GM21526 (cell line): ENCODE results near the gene DNM2.

Experiments
- ATAC-seq: cut with Tn5 transposase; IDR thresholded peaks from one replicate; pipeline ENCODE4 v1.9.1; 2021; ENCODE audit warnings: moderate library complexity; ENCODE audit not compliant: unreplicated experiment, low FRiP score

Gene DNM2

DNA sequence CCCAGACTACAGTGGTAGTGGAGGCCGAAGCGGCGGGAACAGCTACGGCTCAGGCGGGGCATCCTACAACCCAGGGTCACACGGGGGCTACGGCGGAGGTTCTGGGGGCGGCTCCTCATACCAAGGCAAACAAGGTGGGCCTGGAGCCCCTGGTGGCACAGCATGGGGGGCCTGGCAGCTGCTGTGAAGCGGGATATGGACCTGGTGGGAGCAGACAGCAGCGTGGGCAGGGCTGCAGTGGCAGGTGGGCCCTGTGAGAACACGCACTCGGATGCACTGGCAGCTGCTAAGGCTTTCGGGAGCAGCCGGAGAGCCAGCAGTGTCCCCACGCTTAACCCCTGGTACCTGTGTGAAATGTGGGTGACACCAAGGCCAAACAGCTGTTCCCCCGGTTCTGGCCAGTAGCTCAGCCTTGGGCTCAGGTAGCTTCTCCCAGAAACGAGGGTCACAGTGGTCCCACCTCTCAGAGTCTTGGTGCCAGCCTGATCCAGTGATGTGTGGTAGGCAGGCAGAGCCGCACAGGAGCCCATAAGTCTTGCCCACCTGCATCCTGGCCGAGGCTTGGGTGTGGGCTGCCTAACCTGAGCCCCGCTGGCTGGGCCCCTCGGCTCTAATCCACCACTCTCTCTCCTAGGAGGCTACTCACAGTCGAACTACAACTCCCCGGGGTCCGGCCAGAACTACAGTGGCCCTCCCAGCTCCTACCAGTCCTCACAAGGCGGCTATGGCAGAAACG lies 29.2 kb upstream of the DNM2 start:
- ATAC-seq: no peak

GRCh38 chr19:10690341-10690781 lies 27.5 kb upstream of the DNM2 start:
- no peak for ATAC-seq

DNA sequence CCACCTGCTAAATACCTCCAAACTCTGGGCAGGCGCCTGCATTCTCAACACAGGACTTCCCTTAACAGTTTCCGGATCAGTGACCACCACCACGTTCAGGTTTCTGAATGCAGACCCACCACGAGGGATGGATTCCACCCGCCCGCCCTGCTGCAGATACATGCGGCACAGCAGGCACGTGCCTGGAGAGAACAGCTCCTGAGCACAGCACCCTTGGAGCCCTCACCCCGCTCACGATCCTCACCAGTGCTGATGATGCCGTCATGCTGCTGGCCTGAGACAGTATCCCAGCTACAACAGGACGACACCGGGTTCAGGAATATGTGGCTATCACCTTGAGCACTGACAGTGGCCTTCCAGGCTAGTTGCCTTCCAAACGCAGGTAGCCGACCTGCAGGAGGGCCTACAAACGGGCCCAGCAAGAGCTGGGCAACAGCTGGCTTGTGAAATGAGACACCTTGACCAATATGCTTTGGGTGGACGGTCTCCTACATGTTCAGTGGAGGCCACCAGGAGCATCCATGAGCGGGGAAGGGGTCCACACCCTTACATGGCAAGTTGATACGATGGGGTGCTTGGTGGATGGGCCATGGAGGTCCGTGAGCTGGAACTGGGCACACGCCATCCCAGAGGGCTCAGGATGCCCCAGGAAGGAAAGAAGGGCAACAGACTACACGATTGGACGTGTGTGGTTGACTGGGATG lies 26.5 kb upstream of the DNM2 start:
- ATAC-seq: no peak

GRCh38 chr19:10691883-10692282 lies 26.0 kb upstream of the DNM2 start:
- no peak for ATAC-seq

DNA sequence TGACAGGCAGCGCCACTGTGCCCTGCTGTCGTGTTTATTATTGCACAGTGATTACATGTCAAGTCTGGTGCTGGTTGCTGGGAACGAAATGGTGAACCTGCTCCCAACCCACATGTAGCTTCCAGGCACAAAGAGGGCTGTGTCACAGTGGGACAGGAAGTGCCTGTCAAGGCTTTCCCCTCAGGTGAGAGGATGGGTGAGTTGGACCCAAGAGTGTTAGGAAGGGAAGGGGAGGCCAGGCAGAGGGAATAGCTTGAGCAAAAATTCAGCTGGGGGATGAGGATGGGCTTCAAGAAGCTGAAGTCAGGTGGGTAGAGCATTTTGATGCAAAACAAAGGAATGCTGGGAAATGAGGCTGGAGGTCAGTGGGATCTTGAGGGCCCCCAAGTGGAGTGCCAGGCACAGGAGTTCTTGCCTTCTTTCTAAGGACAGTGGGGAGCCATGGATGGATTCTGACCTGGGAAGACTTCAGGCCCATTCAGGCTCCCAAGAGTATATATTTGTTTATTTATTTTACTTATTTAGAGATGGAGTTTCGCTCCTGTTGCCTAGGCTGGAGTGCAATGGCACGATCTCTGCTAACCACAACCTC lies 25.1 kb upstream of the DNM2 start:
- ATAC-seq: no peak

DNA sequence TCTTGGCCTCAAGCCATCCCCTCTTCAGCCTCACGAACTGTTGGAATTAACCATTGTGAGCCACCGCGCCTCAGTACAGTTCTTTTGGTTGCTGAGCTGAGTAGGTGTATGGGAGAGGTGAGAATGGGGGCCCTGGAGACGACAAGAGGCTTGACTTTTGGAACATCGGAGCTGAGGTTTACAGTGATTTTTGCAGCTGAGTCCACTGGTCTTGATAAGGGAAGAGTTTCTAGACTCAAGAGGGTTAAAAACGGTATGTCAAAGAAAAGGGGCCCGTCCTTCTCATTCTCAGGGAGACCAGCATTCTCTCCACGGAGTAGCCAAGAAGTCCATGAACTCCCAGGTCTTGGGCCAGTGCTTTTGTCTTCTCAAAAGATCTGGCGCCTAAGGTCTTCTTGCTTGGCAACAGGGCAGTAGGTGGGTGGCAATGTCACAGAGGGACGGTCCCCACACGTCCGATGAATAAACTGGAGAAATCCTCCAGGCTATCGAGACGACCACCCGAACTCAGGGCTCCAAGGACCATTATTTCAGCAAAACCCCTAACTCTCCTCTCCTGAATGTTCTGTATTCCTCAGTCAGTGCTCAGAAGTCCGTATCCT lies 23.1 kb upstream of the DNM2 start:
- no peak for ATAC-seq

DNA sequence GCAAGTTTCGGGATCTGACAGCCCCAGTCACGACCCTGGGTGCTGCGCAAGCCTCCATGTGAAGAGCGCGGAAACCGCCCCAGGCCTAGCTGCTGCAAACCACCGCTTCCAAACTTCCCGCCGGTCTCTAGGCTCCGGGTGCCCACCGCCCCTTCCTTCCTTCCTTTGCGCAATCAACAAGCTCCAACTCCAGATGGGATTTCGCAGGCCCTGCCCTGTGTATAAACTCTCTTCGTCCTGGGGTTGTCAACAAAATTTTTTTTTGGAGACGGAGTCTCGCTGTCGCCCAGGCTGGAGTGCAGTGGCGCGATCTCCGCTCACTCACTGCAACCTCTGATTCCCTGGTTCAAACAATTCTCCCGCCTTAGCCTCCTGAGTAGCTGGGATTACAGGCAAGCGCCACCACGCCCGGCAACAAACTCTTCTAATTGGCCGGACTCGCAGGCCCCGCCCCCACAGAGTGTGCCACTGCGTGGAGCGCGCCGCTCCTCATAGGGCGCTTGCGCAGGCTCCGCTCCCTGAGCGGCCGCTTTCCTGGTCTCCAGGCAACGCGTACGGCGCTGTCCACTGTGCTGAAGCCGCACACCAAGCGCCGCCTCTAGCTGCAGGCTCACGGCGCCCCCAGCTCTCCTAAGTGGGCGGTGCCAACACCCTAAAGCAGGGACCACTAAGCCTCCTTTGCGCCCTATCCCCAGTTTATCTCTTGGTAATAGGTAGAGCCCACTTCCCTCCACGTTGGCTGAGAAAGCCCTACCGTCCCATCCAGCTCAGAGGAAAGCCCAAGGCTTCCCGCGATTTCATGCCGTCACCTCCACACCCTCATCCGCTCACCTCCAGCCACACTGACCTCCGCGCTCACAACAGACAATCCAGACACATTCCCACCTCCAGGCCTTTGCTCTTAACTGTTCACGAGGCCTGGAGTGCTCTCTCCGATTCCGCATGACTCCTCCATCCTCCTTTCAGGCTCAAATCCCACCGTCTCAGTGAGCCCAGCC lies 22.2 kb upstream of the DNM2 start:
- no peak for ATAC-seq

GRCh38 chr19:10699650-10700335 lies 18.1 kb upstream of the DNM2 start:
- ATAC-seq: no peak

DNA sequence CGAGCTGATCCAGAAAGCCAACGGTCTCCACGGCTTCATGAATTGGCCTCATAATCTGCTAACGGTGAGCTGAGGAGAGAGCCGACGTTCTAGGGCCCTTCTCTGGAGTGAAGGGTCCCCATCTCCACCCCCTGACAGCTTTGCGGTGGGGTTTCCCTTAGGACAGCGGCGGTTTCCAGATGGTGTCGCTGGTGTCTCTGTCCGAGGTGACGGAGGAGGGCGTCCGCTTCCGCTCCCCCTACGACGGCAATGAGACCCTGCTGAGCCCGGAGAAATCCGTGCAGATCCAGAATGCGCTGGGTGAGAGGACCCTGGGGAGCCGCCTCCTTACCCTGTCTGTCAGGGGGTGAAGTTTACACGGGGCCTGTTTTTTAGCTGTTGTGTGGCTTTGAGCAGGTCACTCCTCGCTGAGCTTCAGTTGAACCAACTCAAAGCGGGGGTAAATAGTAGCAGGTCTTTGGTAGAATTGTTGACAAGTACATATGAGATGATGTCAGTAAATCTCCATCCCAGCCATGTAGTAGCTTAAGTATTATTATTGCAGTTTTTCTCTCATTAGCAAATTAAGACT lies 15.8 kb upstream of the DNM2 start:
- ATAC-seq: no peak

DNA sequence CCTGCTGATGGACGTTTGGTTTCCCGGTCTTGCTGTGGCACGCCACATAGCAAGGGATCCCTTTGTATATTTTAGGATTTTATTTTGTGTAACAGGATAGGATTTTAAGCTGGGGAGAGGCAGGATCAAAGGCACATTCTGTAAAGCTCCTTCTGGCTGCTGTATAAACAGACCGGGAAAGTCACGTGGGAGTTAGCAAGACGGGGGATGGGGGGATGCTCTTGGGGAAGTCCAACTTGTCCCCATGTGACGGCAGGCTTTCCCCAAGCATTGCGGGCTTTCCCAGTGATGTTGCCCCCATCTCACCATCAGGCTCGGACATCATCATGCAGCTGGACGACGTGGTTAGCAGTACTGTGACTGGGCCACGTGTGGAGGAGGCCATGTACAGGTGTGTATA lies 10.9 kb upstream of the DNM2 start:
- ATAC-seq: no peak

DNA sequence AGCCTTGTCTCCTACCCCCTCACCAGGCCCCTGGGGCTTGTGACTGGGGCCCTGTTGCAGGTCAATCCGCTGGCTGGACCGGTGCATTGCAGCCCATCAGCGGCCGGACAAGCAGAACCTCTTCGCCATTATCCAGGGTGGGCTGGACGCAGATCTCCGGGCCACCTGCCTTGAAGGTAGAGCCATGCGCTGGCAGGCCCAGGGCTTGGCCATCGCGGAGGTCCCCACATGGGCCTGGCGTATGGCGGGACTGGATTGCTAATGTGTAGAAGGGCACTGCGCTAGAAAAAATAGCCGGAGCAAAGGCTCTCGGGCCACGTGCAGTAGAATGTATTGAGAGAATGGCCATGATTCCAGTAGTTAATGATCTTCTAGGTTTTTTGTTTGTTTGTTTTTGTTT lies 10.4 kb upstream of the DNM2 start:
- no peak for ATAC-seq

DNA sequence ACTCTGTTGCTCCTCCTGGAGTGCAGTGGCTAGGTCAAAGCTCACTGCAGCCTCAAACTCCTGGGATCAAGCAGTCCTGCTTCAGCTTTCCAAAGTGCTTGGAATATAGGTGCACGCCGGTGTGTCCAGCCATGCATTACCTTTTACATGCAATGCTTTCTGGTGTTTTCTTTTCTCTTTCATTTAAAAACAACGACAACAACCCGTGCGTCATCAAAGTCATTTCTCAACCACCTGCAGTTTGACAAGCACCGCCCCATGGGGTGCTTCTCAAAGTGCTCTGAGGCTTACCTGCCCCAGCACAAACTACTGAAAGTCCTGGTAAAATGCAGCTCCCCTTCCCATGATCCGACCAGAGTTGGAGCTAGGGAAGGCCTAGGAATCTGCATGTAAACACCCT lies 9.6 kb upstream of the DNM2 start:
- no peak for ATAC-seq

DNA sequence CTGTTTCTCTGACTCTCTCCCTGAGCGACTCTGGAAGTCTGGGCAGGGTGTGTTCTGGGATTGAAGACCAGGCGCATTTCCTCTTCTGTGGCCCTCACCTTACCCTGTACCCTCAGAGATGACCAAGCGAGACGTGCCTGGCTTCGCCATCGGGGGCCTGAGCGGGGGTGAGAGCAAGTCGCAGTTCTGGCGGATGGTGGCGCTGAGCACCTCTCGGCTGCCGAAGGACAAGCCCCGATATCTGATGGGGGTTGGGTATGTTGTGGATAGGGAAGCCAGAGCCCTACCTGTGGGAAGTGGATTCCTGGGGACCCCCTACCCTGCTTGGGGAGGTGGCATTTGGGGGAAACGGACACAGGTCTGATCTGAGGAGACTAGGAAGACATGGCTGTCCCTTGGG lies 5.8 kb upstream of the DNM2 start:
- ATAC-seq: no peak

DNA sequence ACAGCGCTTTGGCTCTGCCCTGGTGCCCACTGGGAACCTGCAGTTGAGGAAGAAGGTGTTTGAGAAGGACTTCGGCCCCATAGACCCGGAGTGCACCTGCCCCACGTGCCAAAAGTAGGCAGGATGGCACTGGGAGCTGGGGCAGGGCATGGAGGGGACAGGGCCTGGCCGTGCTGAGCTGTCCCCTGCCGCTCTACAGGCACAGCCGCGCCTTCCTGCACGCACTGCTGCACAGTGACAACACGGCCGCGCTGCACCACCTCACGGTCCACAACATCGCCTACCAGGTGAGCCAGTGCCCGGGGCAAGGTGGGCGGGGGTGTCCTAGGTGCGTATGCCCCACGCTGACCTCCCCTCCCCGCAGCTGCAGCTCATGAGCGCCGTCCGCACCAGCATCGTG lies 5.1 kb upstream of the DNM2 start:
- no peak for ATAC-seq

DNA sequence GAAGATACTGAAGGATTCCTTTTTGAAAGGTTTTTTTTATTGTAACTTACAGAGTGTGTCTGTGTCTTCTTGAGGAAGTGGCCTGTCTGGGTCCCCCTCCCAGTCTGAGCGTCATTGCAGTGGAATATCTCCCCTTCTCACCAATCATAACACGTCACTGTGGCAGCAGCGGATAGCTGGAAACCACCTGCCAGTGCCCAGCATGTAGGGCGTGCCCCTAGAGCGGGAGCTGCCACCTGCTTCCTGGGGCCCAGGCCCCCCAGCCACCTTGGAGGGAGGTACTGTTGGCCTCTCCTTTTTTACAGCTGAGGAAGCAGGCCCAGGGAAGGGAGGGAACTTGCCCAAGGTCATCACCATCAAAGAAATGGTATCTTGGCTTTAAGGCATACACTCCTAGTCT lies 4.6 kb upstream of the DNM2 start:
- no peak for ATAC-seq

GRCh38 chr19:10717054-10717355 lies 874 bp upstream of the DNM2 start:
- ATAC-seq: no peak

GRCh38 chr19:10718205-10719196 lies 622 bp downstream of the DNM2 start:
- ATAC-seq: peak; percentile 5

GRCh38 chr19:10719466-10719961 lies 1.6 kb downstream of the DNM2 start:
- ATAC-seq: no peak
